GM23338 (cell line): ENCODE measurements around the gene KCNF1. TPM values are rescaled to one million over a fixed set of nuclear protein-coding genes. Genes with fewer than 3 reads are reported as not detected.

Experiments
- ATAC-seq: fragments of 200-7000 bp; cut with Tn5 transposase; 3 replicates; pipeline ENCODE4 v1.9.1; 2020
- DNase-seq: peaks from one replicate; pipeline ENCODE4 v3.0.0-alpha.2; 2015; ENCODE audit warnings: low spot score
- H2AFZ ChIP-seq: fragments of 200-600 bp; sonication (generic); 2 replicates; pipeline ENCODE4 v1.8.0; 2016; ENCODE audit warnings: antibody characterized with exemption, mild to moderate bottlenecking, moderate library complexity
- H3F3A ChIP-seq: fragments of 200-600 bp; sonication (generic); replicated peaks from 2 replicates; pipeline ENCODE4 v1.8.0; 2017; ENCODE audit warnings: antibody characterized with exemption, mixed run types, low read depth
- H3K27ac ChIP-seq: fragments of 200-600 bp; sonication (generic); 2 replicates; pipeline ENCODE4 v1.6.1; 2016; ENCODE audit warnings: low read depth
- H3K27me3 ChIP-seq: fragments of 200-600 bp; sonication (generic); 2 replicates; pipeline ENCODE4 v1.8.0; 2016; ENCODE audit warnings: mild to moderate bottlenecking, mixed run types, moderate library complexity; ENCODE audit not compliant: insufficient read depth
- H3K36me3 ChIP-seq: fragments of 200-600 bp; sonication (generic); 2 replicates; pipeline ENCODE4 v1.8.0; 2016; ENCODE audit warnings: mild to moderate bottlenecking; ENCODE audit not compliant: insufficient read depth
- H3K4me1 ChIP-seq: fragments of 200-600 bp; sonication (generic); 2 replicates; pipeline ENCODE4 v1.8.0; 2016; ENCODE audit warnings: mild to moderate bottlenecking, moderate library complexity; ENCODE audit not compliant: insufficient read depth
- H3K4me2 ChIP-seq: fragments of 200-600 bp; sonication (generic); 2 replicates; pipeline ENCODE4 v1.7.1; 2017; ENCODE audit warnings: mixed run types
- H3K4me3 ChIP-seq: fragments of 200-600 bp; sonication (generic); 2 replicates; pipeline ENCODE4 v1.6.1; 2016; ENCODE audit warnings: mixed run types
- H3K79me2 ChIP-seq: fragments of 200-600 bp; sonication (generic); replicated peaks from 2 replicates; pipeline ENCODE4 v1.8.0; 2017; ENCODE audit warnings: mild to moderate bottlenecking; ENCODE audit not compliant: insufficient read depth
- H3K9me2 ChIP-seq: fragments of 200-600 bp; sonication (generic); 2 replicates; pipeline ENCODE4 v1.8.0; 2017; ENCODE audit not compliant: insufficient read depth
- H4K20me1 ChIP-seq: fragments of 200-600 bp; sonication (generic); replicated peaks from 2 replicates; pipeline ENCODE4 v1.8.0; 2017; ENCODE audit warnings: mild to moderate bottlenecking; ENCODE audit not compliant: insufficient read depth
- H3K27ac Mint-ChIP-seq: 2 replicates; pipeline ENCODE4 v1.8.0; 2020; ENCODE audit warnings: inconsistent platforms, mild to moderate bottlenecking, moderate library complexity, mixed read lengths
- H3K27me3 Mint-ChIP-seq: 3 replicates; pipeline ENCODE4 v1.8.0; 2022; ENCODE audit warnings: low read depth, mild to moderate bottlenecking, moderate library complexity, mixed read lengths, inconsistent platforms; ENCODE audit not compliant: insufficient read depth, poor library complexity
- H3K36me3 Mint-ChIP-seq: 3 replicates; pipeline ENCODE4 v1.8.0; 2021; ENCODE audit warnings: low read depth, mild to moderate bottlenecking, inconsistent platforms, moderate library complexity, mixed read lengths
- H3K4me1 Mint-ChIP-seq: 3 replicates; pipeline ENCODE4 v1.8.0; 2020; ENCODE audit warnings: mild to moderate bottlenecking, inconsistent platforms, mixed read lengths
- H3K4me3 Mint-ChIP-seq: 3 replicates; pipeline ENCODE4 v1.8.0; 2021; ENCODE audit warnings: moderate library complexity, mild to moderate bottlenecking, inconsistent platforms, mixed read lengths
- H3K9me3 Mint-ChIP-seq: 3 replicates; pipeline ENCODE4 v1.8.0; 2020; ENCODE audit warnings: moderate library complexity, mild to moderate bottlenecking, inconsistent platforms, mixed read lengths
- EZH2 ChIP-seq: fragments of 200-600 bp; sonication (generic); IDR thresholded peaks from one replicate; pipeline ENCODE4 v1.8.0; 2017; ENCODE audit warnings: antibody characterized with exemption, mild to moderate bottlenecking, low read depth; ENCODE audit not compliant: unreplicated experiment
- JUNB ChIP-seq: IDR thresholded peaks from one replicate; pipeline ENCODE4 v1.6.1; 2016; ENCODE audit warnings: antibody characterized with exemption; ENCODE audit not compliant: unreplicated experiment
- NANOG ChIP-seq: IDR thresholded peaks from 2 replicates; pipeline ENCODE4 v1.6.1; 2016; ENCODE audit warnings: antibody characterized with exemption, borderline replicate concordance
- ZNF114 ChIP-seq: fragments of 250-450 bp; sonication (Bioruptor Pico); IDR thresholded peaks from 2 replicates; pipeline ENCODE4 v1.5.0; 2020; ENCODE audit warnings: mild to moderate bottlenecking, moderate library complexity
- polyA plus RNA-seq: library from polyadenylated mRNA; unstranded; fragments of >200 nt; fragmentation: Nextera tagmentation; extraction: Ambion mirVana; gene quantifications from 2 replicates; pipeline ENCODE4 v1.2.1, GENCODE V29; 2016
- total RNA-seq: library from RNA; depleted of rRNA; stranded (reverse); fragments of >200 nt; shearing (Covaris generic); gene quantifications from 2 replicates; pipeline ENCODE4 v1.2.3, GENCODE V29; 2014
- TF ChIP-seq, protein P1 (sequence below), 2 experiments: fragments of 200-600 bp in 1 of 2; sonication (generic) in 1 of 2; conservative IDR thresholded peaks; 2 replicates each; pipeline versions ENCODE4 v1.5.1 to v1.6.1; 2016 to 2017; ENCODE audit warnings: antibody characterized with exemption in 2 of 2, low read depth in 2 of 2, mild to moderate bottlenecking in 2 of 2, moderate library complexity in 1 of 2
- TF ChIP-seq, protein P2 (sequence below): fragments of 250-450 bp; sonication (Bioruptor Pico); IDR thresholded peaks from 2 replicates; pipeline ENCODE4 v1.5.0; 2020; ENCODE audit warnings: mild to moderate bottlenecking, moderate library complexity
- TF ChIP-seq, protein P3 (sequence below): IDR thresholded peaks from one replicate; pipeline ENCODE4 v1.6.1; 2018; ENCODE audit warnings: antibody characterized with exemption; ENCODE audit not compliant: unreplicated experiment
- TF ChIP-seq, protein P4 (sequence below): IDR thresholded peaks from 2 replicates; pipeline ENCODE4 v1.6.1; 2016; ENCODE audit warnings: antibody characterized with exemption

KCNF1 gene
- total and polyA plus RNA-seq, 2 experiments from 2014 or later: 0.11 to 1.5 TPM

DNA sequence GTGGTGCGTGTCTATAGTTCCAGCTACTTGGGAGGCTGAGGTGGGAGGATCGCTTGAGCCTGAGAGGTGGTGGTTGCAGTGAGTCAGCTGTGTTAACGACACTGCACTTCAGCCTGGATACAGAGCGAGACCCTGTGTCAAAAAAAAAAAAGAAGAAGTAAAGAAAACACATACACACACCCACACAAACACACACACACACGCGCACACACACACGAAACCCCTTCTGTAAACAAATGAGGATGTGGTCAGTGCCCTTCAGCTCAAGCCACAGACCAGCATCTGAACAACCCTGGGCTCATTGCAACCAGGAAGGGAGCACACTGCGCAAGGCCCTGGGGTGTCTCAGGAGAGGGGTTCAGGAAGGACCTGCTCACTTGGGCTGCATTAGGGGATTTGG lies 47.9 kb upstream of the KCNF1 start:
- Histone ChIP-seq H3K36me3 (no peaks in the 10 kb centered on the region), H2AFZ (peak overlapping the region; percentile 53; the same call in 1 of the 2 replicates), H3F3A (no peaks in the 10 kb centered on the region), H3K27ac (no peak overlapping the region), H3K4me1 (no peaks in the 10 kb centered on the region), H3K4me3 (no peak overlapping the region), H3K27me3 (no peaks in the 10 kb centered on the region), H3K4me2 (no peak overlapping the region), H3K79me2 (no peaks in the 10 kb centered on the region), H3K9me2 (no peaks in the 10 kb centered on the region), H4K20me1 (no peaks in the 10 kb centered on the region)
- H3K4me1 Mint-ChIP-seq: peaks cover 12% of the 10 kb centered on the region; the same call in 2 of the 3 replicates
- no peak for TF ChIP-seq JUNB
- TF ChIP-seq ZNF114 (CRISPR knock-in tag): no peak
- TF ChIP-seq EZH2: no peak
- TF ChIP-seq, protein P1, sequence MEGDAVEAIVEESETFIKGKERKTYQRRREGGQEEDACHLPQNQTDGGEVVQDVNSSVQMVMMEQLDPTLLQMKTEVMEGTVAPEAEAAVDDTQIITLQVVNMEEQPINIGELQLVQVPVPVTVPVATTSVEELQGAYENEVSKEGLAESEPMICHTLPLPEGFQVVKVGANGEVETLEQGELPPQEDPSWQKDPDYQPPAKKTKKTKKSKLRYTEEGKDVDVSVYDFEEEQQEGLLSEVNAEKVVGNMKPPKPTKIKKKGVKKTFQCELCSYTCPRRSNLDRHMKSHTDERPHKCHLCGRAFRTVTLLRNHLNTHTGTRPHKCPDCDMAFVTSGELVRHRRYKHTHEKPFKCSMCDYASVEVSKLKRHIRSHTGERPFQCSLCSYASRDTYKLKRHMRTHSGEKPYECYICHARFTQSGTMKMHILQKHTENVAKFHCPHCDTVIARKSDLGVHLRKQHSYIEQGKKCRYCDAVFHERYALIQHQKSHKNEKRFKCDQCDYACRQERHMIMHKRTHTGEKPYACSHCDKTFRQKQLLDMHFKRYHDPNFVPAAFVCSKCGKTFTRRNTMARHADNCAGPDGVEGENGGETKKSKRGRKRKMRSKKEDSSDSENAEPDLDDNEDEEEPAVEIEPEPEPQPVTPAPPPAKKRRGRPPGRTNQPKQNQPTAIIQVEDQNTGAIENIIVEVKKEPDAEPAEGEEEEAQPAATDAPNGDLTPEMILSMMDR (conservative IDR thresholded peaks at IDR 0.05; ENCODE audit: low read depth in 2 of 2): no peak
- TF ChIP-seq, protein P2, sequence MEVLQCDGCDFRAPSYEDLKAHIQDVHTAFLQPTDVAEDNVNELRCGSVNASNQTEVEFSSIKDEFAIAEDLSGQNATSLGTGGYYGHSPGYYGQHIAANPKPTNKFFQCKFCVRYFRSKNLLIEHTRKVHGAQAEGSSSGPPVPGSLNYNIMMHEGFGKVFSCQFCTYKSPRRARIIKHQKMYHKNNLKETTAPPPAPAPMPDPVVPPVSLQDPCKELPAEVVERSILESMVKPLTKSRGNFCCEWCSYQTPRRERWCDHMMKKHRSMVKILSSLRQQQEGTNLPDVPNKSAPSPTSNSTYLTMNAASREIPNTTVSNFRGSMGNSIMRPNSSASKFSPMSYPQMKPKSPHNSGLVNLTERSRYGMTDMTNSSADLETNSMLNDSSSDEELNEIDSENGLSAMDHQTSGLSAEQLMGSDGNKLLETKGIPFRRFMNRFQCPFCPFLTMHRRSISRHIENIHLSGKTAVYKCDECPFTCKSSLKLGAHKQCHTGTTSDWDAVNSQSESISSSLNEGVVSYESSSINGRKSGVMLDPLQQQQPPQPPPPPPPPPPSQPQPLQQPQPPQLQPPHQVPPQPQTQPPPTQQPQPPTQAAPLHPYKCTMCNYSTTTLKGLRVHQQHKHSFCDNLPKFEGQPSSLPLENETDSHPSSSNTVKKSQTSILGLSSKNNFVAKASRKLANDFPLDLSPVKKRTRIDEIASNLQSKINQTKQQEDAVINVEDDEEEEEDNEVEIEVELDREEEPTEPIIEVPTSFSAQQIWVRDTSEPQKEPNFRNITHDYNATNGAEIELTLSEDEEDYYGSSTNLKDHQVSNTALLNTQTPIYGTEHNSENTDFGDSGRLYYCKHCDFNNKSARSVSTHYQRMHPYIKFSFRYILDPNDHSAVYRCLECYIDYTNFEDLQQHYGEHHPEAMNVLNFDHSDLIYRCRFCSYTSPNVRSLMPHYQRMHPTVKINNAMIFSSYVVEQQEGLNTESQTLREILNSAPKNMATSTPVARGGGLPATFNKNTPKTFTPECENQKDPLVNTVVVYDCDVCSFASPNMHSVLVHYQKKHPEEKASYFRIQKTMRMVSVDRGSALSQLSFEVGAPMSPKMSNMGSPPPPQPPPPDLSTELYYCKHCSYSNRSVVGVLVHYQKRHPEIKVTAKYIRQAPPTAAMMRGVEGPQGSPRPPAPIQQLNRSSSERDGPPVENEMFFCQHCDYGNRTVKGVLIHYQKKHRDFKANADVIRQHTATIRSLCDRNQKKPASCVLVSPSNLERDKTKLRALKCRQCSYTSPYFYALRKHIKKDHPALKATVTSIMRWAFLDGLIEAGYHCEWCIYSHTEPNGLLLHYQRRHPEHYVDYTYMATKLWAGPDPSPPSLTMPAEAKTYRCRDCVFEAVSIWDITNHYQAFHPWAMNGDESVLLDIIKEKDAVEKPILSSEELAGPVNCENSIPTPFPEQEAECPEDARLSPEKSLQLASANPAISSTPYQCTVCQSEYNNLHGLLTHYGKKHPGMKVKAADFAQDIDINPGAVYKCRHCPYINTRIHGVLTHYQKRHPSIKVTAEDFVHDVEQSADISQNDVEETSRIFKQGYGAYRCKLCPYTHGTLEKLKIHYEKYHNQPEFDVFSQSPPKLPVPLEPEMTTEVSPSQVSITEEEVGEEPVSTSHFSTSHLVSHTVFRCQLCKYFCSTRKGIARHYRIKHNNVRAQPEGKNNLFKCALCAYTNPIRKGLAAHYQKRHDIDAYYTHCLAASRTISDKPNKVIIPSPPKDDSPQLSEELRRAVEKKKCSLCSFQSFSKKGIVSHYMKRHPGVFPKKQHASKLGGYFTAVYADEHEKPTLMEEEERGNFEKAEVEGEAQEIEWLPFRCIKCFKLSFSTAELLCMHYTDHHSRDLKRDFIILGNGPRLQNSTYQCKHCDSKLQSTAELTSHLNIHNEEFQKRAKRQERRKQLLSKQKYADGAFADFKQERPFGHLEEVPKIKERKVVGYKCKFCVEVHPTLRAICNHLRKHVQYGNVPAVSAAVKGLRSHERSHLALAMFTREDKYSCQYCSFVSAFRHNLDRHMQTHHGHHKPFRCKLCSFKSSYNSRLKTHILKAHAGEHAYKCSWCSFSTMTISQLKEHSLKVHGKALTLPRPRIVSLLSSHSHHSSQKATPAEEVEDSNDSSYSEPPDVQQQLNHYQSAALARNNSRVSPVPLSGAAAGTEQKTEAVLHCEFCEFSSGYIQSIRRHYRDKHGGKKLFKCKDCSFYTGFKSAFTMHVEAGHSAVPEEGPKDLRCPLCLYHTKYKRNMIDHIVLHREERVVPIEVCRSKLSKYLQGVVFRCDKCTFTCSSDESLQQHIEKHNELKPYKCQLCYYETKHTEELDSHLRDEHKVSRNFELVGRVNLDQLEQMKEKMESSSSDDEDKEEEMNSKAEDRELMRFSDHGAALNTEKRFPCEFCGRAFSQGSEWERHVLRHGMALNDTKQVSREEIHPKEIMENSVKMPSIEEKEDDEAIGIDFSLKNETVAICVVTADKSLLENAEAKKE: no peak
- TF ChIP-seq NANOG: no peak
- TF ChIP-seq, protein P3, sequence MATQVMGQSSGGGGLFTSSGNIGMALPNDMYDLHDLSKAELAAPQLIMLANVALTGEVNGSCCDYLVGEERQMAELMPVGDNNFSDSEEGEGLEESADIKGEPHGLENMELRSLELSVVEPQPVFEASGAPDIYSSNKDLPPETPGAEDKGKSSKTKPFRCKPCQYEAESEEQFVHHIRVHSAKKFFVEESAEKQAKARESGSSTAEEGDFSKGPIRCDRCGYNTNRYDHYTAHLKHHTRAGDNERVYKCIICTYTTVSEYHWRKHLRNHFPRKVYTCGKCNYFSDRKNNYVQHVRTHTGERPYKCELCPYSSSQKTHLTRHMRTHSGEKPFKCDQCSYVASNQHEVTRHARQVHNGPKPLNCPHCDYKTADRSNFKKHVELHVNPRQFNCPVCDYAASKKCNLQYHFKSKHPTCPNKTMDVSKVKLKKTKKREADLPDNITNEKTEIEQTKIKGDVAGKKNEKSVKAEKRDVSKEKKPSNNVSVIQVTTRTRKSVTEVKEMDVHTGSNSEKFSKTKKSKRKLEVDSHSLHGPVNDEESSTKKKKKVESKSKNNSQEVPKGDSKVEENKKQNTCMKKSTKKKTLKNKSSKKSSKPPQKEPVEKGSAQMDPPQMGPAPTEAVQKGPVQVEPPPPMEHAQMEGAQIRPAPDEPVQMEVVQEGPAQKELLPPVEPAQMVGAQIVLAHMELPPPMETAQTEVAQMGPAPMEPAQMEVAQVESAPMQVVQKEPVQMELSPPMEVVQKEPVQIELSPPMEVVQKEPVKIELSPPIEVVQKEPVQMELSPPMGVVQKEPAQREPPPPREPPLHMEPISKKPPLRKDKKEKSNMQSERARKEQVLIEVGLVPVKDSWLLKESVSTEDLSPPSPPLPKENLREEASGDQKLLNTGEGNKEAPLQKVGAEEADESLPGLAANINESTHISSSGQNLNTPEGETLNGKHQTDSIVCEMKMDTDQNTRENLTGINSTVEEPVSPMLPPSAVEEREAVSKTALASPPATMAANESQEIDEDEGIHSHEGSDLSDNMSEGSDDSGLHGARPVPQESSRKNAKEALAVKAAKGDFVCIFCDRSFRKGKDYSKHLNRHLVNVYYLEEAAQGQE: no peak
- TF ChIP-seq, protein P4, sequence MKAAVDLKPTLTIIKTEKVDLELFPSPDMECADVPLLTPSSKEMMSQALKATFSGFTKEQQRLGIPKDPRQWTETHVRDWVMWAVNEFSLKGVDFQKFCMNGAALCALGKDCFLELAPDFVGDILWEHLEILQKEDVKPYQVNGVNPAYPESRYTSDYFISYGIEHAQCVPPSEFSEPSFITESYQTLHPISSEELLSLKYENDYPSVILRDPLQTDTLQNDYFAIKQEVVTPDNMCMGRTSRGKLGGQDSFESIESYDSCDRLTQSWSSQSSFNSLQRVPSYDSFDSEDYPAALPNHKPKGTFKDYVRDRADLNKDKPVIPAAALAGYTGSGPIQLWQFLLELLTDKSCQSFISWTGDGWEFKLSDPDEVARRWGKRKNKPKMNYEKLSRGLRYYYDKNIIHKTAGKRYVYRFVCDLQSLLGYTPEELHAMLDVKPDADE: no peak
- H3K27me3 Mint-ChIP-seq: peaks cover 5% of the 10 kb centered on the region
- H3K27ac Mint-ChIP-seq: no peak overlapping the region; the same call in 1 of the 2 replicates
- H3K4me3 Mint-ChIP-seq: no peak overlapping the region
- H3K36me3 Mint-ChIP-seq: no peaks in the 10 kb centered on the region
- H3K9me3 Mint-ChIP-seq: no peaks in the 10 kb centered on the region
- DNase-seq: no peak
- ATAC-seq: no peak
